HL-60 (cell line): ENCODE results near the gene TSHZ2.

Experiments used
- DNase-seq, 2 experiments: peaks; one replicate each; pipeline ENCODE4 v3.0.0-alpha.2; 2010 to 2020; ENCODE audit warnings: low read depth in 1 of 2, low spot score in 1 of 2
- H3K27ac ChIP-seq: fragments of 250-450 bp; sonication (Bioruptor Pico); replicated peaks from 2 replicates; pipeline ENCODE4 v1.5.1; 2020; ENCODE audit warnings: mild to moderate bottlenecking, moderate library complexity
- H3K27me3 ChIP-seq: fragments of 250-450 bp; sonication (Bioruptor Pico); 2 replicates; pipeline ENCODE4 v1.5.1; 2021; ENCODE audit warnings: mild to moderate bottlenecking, moderate library complexity; ENCODE audit not compliant: insufficient read depth, poor library complexity, severe bottlenecking
- H3K4me3 ChIP-seq: replicated peaks from 2 replicates; pipeline ENCODE4 v1.5.1; 2011; ENCODE audit warnings: mild to moderate bottlenecking, control low read depth, low read length; ENCODE audit not compliant: insufficient read depth
- GABPA ChIP-seq: IDR thresholded peaks from 2 replicates; pipeline ENCODE4 v1.6.1; 2012; ENCODE audit warnings: low read depth
- POLR2AphosphoS5 ChIP-seq: IDR thresholded peaks from 2 replicates; pipeline ENCODE4 v1.6.1; 2012; ENCODE audit warnings: low read depth
- SPI1 ChIP-seq: IDR thresholded peaks from 2 replicates; pipeline ENCODE4 v1.6.1; 2012; ENCODE audit warnings: low read depth, mild to moderate bottlenecking, borderline replicate concordance
- TF ChIP-seq, protein P1 (sequence below): IDR thresholded peaks from 2 replicates; pipeline ENCODE4 v1.6.1; 2012; ENCODE audit warnings: low read depth; ENCODE audit not compliant: insufficient replicate concordance
- TF ChIP-seq, protein P2 (sequence below): IDR thresholded peaks from one replicate; pipeline ENCODE4 v1.5.1; 2011; ENCODE audit warnings: low read length, control low read depth, inconsistent platforms; ENCODE audit not compliant: insufficient read depth

The TSHZ2 gene

DNA sequence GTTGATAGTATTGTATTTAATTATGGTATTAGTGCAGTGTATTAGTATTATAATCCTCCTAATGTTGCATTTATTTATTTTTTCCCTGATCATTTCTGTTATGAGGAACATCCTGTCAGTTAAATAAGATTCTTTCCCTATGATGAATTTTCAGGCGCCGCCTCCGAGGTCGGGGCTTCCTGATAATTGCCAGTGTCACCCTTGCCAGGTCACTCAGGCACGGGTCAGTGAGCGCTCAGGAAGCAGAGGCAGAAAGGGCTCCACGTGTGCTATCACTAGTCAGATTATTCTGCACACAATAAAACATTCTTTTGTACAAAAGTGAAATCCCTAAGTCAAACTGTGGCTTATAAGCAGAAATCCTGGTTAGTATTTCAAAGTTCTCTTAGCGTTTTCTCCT lies 64.8 kb downstream of the TSHZ2 start:
- no peaks in the 10 kb centered on the region for H3K27me3 ChIP-seq
- H3K4me3 ChIP-seq = no peak overlapping the region
- TF ChIP-seq GABPA = no peak
- TF ChIP-seq POLR2AphosphoS5 = no peak
- TF ChIP-seq, protein P1, sequence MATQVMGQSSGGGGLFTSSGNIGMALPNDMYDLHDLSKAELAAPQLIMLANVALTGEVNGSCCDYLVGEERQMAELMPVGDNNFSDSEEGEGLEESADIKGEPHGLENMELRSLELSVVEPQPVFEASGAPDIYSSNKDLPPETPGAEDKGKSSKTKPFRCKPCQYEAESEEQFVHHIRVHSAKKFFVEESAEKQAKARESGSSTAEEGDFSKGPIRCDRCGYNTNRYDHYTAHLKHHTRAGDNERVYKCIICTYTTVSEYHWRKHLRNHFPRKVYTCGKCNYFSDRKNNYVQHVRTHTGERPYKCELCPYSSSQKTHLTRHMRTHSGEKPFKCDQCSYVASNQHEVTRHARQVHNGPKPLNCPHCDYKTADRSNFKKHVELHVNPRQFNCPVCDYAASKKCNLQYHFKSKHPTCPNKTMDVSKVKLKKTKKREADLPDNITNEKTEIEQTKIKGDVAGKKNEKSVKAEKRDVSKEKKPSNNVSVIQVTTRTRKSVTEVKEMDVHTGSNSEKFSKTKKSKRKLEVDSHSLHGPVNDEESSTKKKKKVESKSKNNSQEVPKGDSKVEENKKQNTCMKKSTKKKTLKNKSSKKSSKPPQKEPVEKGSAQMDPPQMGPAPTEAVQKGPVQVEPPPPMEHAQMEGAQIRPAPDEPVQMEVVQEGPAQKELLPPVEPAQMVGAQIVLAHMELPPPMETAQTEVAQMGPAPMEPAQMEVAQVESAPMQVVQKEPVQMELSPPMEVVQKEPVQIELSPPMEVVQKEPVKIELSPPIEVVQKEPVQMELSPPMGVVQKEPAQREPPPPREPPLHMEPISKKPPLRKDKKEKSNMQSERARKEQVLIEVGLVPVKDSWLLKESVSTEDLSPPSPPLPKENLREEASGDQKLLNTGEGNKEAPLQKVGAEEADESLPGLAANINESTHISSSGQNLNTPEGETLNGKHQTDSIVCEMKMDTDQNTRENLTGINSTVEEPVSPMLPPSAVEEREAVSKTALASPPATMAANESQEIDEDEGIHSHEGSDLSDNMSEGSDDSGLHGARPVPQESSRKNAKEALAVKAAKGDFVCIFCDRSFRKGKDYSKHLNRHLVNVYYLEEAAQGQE = no peak
- TF ChIP-seq SPI1 = no peak
- TF ChIP-seq, protein P2, sequence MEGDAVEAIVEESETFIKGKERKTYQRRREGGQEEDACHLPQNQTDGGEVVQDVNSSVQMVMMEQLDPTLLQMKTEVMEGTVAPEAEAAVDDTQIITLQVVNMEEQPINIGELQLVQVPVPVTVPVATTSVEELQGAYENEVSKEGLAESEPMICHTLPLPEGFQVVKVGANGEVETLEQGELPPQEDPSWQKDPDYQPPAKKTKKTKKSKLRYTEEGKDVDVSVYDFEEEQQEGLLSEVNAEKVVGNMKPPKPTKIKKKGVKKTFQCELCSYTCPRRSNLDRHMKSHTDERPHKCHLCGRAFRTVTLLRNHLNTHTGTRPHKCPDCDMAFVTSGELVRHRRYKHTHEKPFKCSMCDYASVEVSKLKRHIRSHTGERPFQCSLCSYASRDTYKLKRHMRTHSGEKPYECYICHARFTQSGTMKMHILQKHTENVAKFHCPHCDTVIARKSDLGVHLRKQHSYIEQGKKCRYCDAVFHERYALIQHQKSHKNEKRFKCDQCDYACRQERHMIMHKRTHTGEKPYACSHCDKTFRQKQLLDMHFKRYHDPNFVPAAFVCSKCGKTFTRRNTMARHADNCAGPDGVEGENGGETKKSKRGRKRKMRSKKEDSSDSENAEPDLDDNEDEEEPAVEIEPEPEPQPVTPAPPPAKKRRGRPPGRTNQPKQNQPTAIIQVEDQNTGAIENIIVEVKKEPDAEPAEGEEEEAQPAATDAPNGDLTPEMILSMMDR = no peak
- no peak overlapping the region for H3K27ac ChIP-seq
- DNase-seq = no peak

DNA sequence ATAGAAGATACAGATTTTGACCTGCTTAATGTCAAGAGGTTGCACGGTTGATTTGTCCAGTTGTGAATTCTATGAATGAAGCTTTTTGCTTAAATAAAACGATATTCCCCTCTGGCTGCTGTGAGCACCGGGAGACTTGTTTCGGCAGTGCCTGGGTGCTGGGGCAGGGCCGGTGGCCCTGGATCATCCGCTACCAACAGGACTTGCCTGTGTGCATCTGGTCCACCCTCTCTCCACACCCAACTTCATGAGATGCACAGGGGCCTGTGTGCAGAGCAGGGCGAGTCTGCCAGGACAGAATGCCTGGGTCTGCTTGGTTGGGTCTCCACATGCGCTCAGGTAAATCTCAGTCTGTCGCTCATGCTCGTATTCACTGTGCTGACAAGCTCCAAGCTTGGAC lies 65.5 kb downstream of the TSHZ2 start:
- TF ChIP-seq, protein P2 = no peak
- Histone ChIP-seq H3K27me3 (no peaks in the 10 kb centered on the region), H3K27ac (no peak overlapping the region)

DNA sequence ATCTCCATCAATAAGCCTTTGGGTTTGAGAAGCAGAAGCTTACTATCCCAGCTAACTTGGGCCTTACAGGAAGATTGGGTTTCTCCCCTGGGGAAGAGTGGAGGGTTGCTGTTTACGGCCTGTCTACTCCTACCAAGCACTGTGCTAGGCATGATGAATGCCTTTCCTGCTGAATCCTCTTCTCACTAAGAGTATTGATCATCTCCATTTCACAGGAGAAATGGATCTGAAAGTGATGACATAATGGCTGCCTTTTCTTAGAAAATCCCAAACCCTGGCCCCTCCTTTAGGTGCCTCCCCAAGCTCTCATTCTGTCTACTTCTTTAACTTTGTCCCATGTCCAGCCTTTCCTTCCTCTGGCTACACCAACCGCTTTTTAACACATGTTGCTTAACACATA lies 66.1 kb downstream of the TSHZ2 start:
- DNase-seq = no peak
- TF ChIP-seq GABPA (no peak), SPI1 (no peak), POLR2AphosphoS5 (no peak)
- TF ChIP-seq, protein P2 = no peak
- TF ChIP-seq, protein P1 = no peak
- Histone ChIP-seq H3K4me3 (no peak overlapping the region), H3K27ac (no peak overlapping the region), H3K27me3 (no peaks in the 10 kb centered on the region)

More for the DNA sequence above, 65.5 kb downstream of the TSHZ2 start:
- no peak for DNase-seq
- no peak overlapping the region for H3K4me3 ChIP-seq
